ENCODE data around the gene IFNL4.
A peak's percentile ranks its signal among the peaks of the same experiment; 100 is the strongest.
"Not testable (repeated sequence)": the region's sequence is repeated elsewhere in the genome, so short reads cannot be mapped to it uniquely, and the experiment has no call there.

The IFNL4 gene

DNA sequence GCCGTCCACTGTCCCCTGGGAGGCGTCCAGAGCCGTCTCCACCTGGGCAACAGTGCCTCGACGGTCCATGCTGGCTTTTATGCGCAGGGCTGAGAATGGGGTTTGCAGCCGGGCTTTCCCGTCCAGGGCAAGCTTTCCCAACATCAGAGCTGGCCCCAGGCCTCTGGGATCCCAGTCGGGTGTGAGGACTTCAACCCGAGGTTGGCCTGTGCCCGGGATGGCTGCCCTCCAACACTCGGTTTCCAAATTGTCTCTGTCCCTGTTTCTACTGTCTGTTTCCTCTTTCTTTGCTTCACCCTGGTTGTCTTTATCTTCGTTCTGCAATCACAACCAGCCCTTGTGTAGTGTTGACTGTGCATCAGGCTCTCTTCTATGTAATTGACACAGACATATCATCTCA, at the start of gene IFNL4:
Gene IFNL4 (minus strand): TSS at position 51 of the 400 bp plus-strand sequence.
- no peak for DNase-seq

GRCh38 chr19:39297931-39298634, 49.4 kb upstream of the IFNL4 start:
- no peak for DNase-seq

DNA sequence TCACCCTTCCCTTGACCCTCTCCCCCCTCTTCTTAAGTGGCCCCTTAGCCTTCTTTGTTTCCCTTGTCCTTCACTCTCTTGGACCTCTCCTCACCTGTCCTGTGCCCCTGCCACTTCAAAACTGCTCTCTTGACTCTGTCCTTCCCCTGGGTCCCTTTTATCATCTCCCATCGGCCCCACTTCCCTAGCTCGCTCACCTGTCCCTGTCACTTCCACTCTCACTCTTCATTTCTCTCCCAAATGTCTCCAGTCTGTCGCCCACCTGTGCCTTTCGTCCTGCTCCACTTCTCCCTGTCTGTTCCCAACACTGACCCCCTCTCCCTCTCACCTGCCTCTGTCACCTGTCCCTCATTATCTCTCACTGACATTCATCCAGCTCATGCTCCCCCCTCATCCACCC, 48.2 kb upstream of the IFNL4 start:
- DNase-seq = no peak

GRCh38 chr19:39296055-39296645, 47.5 kb upstream of the IFNL4 start, which contains the start of gene IFNL1:
Gene IFNL1 (plus strand): TSS chr19:39296407. CDS start chr19:39296422, 15 bp downstream.
- no peak for DNase-seq

- no peak for DNase-seq
Observed at GRCh38 chr19:39293394-39293793, 44.7 kb upstream of the IFNL4 start.

GRCh38 chr19:39284032-39284431, 35.4 kb upstream of the IFNL4 start:
- no peak for DNase-seq

- no peak for DNase-seq
Observed at GRCh38 chr19:39282021-39282420, 33.4 kb upstream of the IFNL4 start.

- DNase-seq = no peak
Observed at GRCh38 chr19:39277598-39277997, 28.9 kb upstream of the IFNL4 start.

DNA sequence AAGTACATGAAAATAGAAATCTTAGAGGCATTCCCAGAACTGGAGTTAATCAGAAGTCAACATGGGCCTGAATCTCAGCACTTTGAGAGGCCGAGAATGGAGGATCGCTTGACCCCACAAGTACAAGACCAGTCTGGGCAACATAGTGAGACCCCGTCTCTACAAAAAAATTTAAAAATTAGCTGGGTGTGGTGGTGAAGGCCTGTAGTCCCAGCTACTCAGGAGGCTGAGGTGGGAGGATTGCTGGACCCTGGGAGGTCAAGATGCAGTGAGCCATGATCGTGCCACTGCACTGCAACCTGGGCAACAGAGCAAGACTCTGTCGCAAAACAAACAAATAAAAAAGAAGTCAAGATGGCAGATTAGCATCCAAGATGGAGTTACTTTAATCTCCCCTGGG, 28.1 kb upstream of the IFNL4 start:
- DNase-seq = no peak

DNA sequence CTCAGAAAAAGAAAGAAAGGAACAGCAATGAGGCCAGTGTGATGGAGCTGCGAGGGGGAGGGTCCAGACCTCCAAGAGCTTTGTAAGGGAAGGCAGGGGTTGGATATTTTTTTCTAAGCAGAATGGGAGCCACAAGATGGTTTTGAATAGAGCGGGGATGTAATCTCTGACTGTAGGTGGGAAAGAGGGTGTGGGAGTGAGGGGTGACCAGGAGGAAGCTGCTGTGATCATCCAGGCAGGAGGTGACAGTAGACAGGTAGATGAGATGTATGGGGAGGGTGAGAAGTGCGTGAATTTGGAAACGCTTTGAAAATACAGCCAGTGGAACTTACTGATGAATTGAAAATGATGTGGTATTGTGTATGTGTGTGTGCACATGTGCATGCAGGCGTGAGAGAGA, 26.9 kb upstream of the IFNL4 start:
- DNase-seq = no peak

DNA sequence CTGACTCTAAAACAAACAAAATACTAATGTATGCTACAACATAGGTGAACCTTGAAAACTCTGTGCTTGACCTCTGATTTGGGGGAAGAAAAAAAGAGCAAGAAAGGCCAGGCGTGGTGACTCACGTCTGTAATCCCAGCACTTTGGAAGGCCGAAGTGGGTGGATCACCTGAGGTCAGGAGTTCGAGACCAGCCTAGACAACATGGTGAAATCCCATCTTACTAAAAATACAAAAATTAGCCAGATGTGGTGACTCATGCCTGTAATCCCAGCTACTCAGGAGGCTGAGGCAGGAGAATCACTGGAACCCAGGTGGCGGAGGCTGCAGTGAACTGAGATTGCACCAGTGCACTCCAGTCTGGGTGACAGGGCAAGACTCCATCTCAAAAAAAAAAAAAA, 25.2 kb upstream of the IFNL4 start:
- not testable (repeated sequence) for DNase-seq

DNA sequence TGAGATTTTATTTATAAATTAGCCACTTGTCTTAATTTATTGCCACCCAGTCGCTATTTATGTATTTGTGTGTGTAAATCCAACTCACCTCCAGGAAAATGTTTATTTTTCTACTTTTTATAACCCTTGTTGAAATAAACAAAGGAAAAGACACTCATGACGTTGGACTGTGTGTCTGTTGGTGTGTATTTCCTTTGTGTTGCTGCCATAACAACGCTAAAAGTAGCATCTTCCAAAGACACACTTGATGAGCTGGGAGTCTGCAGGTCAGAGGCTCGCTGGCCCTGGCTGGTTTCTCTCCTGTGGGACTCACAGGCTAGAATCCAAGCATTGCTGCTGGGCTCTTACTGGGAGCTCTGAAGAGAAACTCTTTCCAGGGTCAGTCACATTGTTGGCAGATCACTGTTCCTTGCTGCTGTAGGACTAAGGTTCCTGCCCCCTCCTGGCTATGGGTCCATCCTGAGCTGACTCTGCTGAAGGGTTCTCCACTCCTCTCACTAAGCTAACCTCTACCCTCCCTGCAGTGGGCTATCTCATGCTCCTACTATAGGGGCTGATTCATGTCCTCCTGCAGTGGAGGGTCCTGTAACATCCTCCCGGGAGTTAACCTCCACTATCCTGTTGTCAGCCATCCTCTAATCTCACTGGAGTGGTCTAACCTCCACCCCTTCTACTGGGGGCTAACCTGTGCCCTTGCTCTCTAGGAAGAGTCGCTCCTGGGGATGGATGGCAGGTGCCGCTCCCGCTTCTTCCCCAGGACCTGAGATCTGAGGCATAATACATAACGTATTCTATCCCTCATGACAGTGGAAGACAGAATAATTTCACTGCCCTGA, 21.6 kb upstream of the IFNL4 start:
- peak; percentile 45 for DNase-seq

- not testable (repeated sequence) for DNase-seq
Observed at GRCh38 chr19:39269369-39269768, 20.7 kb upstream of the IFNL4 start.

GRCh38 chr19:39268531-39269223, 20.0 kb upstream of the IFNL4 start:
- not testable (repeated sequence) for DNase-seq

GRCh38 chr19:39268085-39268484, 19.4 kb upstream of the IFNL4 start, which contains the start of gene IFNL2:
Gene IFNL2 (plus strand): TSS chr19:39268396. CDS start chr19:39268569, 173 bp downstream.
- DNase-seq = not testable (repeated sequence)

- no peak for DNase-seq
Observed at GRCh38 chr19:39265321-39265916, 16.8 kb upstream of the IFNL4 start.

DNA sequence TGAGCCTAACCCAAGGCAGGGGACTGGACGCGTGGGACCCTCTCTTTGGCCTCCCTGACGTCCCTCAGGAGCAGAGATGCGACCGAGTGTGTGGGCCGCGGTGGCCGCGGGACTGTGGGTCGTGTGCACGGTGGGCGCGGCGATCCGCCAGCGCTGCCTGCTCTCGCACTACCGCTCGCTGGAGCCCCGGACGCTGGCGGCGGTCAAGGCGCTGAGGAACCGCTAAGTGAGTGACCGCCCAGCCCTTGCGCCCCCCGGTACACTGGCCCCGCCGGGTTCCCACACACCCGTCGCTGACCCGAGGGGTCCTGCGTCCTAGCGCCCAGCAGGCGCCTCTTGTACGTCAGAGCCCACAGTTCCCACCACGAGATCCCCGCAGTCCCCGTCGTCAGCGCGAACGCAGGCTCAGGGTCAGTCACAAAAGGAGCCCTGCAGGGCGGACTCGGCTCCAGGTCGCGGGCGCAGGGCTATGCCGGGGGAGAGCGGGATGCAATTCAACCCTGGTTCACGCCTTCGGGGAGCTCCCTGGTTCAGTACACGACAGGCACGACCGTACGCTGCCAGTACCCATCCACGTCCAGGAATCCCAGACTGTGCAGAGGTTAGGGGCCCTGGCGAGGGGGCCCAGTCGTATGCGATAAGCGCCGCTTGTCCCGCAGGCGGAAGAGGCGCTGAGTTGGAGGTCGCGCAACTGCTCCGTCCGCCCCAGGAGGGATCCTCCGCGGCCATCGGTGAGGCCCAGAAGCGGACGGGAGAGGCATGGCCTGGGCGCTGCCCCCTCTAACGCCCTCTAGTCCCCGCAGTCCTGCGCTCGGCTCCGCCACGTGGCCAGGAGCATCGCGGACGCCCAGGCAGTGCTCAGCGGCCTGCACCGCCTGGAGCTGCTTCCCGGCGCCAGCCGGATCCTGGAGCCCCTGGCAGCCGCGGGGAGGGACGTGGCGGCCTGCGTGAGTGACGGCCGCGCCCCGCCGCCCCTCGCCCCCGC, 15.9 kb upstream of the IFNL4 start:
- DNase-seq = no peak

DNA sequence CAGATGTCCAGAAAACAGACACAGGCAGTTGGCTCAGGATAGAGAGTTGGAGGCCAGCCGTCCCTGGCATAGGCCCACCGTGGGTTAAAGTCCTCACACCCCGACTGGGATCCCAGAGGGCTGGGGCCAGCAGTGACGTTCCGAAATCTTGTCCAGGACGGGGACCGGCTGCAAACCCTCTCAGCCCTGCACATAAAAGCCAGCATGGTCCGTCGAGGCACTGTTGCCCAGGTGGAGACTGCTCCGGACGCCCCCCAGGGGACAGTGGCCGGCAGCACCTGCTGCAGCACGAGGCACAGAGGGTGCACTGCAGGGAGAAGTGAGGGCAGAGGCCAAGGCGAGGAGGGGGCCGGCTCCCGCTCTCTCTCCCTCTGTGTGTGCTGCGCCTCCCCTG, 15.3 kb upstream of the IFNL4 start:
- DNase-seq = no peak

GRCh38 chr19:39262496-39262895, 13.8 kb upstream of the IFNL4 start:
- no peak for DNase-seq

DNA sequence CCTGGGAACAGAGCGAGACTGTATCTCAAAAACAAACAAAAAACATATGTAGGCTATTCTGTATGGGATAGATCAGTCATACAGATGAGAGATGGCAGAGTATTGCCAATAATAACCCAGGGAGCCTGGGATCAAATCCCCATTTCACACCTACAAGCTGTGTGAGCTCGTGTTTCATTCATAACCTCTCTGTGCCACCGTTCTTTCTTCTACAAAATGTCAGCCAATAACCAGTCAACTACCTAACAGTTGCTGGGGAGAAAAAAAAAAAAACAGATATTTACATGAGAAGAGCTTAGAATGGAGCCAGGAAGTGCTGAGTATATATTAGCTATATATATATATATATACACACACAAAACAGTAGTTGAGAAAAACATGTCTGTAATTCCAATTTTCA, 13.0 kb upstream of the IFNL4 start:
- DNase-seq = no peak

GRCh38 chr19:39257227-39257626, 8.6 kb upstream of the IFNL4 start:
- no peak for DNase-seq
